ENCODE data around the gene FLNC.

FLNC gene

DNA sequence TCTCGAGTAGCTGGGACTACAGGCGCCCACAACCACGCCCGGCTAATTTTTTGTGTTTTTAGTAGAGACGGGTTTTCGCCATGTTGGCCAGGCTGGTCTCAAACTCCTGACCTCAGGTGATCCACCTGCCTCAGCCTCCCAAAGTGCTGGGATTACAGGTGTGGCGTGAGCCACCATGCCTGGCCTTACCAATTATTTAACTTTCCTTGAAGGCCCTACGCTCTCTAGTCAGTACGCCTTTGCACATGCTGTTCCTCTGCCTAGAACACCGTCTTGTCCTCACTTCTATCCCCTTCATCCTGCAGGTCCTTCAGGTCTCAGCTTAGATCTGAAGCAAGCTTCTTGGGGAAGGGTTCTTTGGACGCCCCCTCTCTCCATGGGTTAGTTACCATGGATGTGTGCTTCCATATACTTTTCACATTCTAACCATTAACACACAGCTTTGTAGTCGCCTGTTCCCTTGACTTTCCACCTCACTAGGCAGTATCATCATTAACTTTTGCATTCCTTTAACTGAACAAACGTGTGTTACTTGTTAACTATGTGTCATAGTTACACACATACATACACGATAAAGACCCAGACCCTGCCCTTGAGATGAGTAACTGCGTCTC lies 31.9 kb downstream of the FLNC start:
- Histone ChIP-seq H4K20me1 (ENCODE audit: insufficient read depth, low read length, poor library complexity, severe bottlenecking) (no peaks in the 10 kb centered on the region), H3K4me1 (ENCODE audit: insufficient read depth, low read length, poor library complexity, severe bottlenecking) (peaks cover 10% of the 10 kb centered on the region), H3K4me2 (ENCODE audit: low read depth, low read length, poor library complexity, severe bottlenecking) (peak overlapping the region; percentile 90), H3K9me2 (replicated peaks; ENCODE audit: low read depth, low read length) (no peaks in the 10 kb centered on the region), H3K4me3 (ENCODE audit: low read length, poor library complexity, severe bottlenecking) (peak overlapping the region; percentile 83), H3K79me2 (ENCODE audit: insufficient read depth, low read length) (peaks cover 24% of the 10 kb centered on the region), H3F3A (ENCODE audit: low read depth) (no peaks in the 10 kb centered on the region), H3K36me3 (ENCODE audit: insufficient read depth, low read length) (no peaks in the 10 kb centered on the region), H3K9me3 (ENCODE audit: insufficient read depth, low read depth, low read length) (no peaks in the 10 kb centered on the region), H2AFZ (ENCODE audit: low read length) (peak overlapping the region; percentile 98), H3K9ac (ENCODE audit: low read depth, low read length, poor library complexity, severe bottlenecking) (peak overlapping the region; percentile 68), H3K27me3 (ENCODE audit: insufficient read depth, low read length, poor library complexity, severe bottlenecking) (no peaks in the 10 kb centered on the region)
- no peak for TF ChIP-seq EZH2phosphoT487 (IDR thresholded peaks at IDR 0.05; ENCODE audit: borderline replicate concordance)

DNA sequence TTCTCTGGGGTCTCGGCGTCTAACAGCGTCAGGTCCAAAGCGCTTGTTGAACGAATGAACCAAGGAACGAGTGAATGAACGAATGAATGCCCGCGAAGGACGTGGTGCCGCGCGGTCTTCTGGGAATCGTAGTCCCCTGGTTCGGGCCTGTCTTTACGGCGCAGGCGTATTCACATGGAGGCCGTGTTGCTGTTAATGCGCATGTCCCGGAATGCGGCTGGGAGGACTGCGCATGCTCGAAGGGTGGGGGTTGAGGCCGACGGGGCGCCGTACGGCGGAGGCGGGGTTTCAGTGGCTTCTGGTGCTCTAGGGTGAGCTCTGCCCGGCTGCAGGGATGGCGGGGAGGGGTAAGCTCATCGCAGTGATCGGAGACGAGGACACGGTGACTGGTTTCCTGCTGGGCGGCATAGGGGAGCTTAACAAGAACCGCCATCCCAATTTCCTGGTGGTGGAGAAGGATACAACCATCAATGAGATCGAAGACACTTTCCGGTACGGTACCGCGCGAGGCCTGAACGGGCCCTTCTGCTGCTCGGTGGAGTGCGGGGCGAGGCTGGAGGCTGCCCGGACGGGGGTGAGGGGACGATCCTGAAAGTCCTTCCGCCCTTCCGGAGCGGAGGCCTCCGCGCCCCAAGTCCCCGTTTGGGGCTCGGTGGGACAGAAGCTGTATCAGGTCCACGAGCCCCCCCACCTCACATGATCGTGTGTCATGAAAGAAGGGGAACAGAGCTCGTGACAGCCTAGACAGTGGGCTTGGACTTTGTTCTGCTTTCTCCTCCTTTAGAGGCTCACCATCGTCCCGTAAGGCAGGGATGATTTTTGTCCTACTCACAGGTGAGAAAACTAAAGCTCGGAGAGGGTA lies 32.6 kb downstream of the FLNC start, which contains the start of gene ATP6V1F:
ATP6V1F (plus strand) TSS at position 286 of the 862 bp plus-strand sequence; CDS start at position 335, 49 bp downstream.
- peak within 1 kb of the TSS; percentile 98 for H2AFZ ChIP-seq (ENCODE audit: low read length)
- no peak for TF ChIP-seq EZH2phosphoT487 (IDR thresholded peaks at IDR 0.05; ENCODE audit: borderline replicate concordance)
- TF ChIP-seq, protein P1, sequence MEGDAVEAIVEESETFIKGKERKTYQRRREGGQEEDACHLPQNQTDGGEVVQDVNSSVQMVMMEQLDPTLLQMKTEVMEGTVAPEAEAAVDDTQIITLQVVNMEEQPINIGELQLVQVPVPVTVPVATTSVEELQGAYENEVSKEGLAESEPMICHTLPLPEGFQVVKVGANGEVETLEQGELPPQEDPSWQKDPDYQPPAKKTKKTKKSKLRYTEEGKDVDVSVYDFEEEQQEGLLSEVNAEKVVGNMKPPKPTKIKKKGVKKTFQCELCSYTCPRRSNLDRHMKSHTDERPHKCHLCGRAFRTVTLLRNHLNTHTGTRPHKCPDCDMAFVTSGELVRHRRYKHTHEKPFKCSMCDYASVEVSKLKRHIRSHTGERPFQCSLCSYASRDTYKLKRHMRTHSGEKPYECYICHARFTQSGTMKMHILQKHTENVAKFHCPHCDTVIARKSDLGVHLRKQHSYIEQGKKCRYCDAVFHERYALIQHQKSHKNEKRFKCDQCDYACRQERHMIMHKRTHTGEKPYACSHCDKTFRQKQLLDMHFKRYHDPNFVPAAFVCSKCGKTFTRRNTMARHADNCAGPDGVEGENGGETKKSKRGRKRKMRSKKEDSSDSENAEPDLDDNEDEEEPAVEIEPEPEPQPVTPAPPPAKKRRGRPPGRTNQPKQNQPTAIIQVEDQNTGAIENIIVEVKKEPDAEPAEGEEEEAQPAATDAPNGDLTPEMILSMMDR (conservative IDR thresholded peaks at IDR 0.05; ENCODE audit: low read length): no peak

DNA sequence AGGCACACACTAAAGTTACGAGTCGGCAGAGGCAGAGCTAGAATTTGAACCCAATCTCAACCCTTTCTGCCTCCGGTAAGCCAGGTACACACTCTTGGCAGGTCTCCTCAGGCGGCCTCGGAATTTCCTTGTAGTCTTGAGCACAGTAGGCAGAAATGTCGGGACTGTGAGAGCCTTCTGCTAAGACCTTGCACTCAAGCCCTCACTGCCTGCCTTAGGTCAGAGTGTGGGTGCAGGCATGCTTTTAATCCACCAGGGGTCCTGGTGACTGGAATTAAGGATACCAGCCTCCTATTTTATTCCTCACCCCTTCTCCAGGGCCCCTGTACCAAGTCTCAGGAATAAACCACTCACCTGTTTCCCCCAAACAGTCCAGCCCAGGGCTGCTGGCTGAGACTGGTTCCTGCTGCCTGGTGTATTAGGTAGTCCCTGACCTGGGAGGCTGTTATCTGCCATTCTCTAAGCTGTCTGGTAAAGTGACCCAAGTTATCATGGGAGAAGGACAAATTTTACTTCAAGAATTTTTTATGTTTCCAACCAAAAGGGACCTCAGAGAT lies 33.3 kb downstream of the FLNC start:
- Histone ChIP-seq H4K20me1 (ENCODE audit: insufficient read depth, low read length, poor library complexity, severe bottlenecking) (no peaks in the 10 kb centered on the region), H3K27me3 (ENCODE audit: insufficient read depth, low read length, poor library complexity, severe bottlenecking) (no peaks in the 10 kb centered on the region), H3K9ac (ENCODE audit: low read depth, low read length, poor library complexity, severe bottlenecking) (peak overlapping the region; percentile 86), H3K4me3 (ENCODE audit: low read length, poor library complexity, severe bottlenecking) (peak overlapping the region; percentile 83), H3K36me3 (ENCODE audit: insufficient read depth, low read length) (no peaks in the 10 kb centered on the region), H3K4me2 (ENCODE audit: low read depth, low read length, poor library complexity, severe bottlenecking) (peak overlapping the region; percentile 69), H3K79me2 (ENCODE audit: insufficient read depth, low read length) (peaks cover 24% of the 10 kb centered on the region), H2AFZ (ENCODE audit: low read length) (peak overlapping the region; percentile 81; the same call in 1 of the 2 replicates), H3K9me3 (ENCODE audit: insufficient read depth, low read depth, low read length) (no peaks in the 10 kb centered on the region), H3F3A (ENCODE audit: low read depth) (no peaks in the 10 kb centered on the region), H3K4me1 (ENCODE audit: insufficient read depth, low read length, poor library complexity, severe bottlenecking) (peaks cover 10% of the 10 kb centered on the region), H3K9me2 (replicated peaks; ENCODE audit: low read depth, low read length) (no peaks in the 10 kb centered on the region)
- TF ChIP-seq, protein P1 (conservative IDR thresholded peaks at IDR 0.05; ENCODE audit: low read length): peak; percentile 70
- TF ChIP-seq EZH2phosphoT487 (IDR thresholded peaks at IDR 0.05; ENCODE audit: borderline replicate concordance): no peak

More for the DNA sequence above, 32.6 kb downstream of the FLNC start, which contains the start of gene ATP6V1F:
- Histone ChIP-seq H3K4me1 (ENCODE audit: insufficient read depth, low read length, poor library complexity, severe bottlenecking) (peaks cover 10% of the 10 kb centered on the region), H3K27me3 (ENCODE audit: insufficient read depth, low read length, poor library complexity, severe bottlenecking) (no peaks in the 10 kb centered on the region), H3K36me3 (ENCODE audit: insufficient read depth, low read length) (no peaks in the 10 kb centered on the region), H3K9ac (ENCODE audit: low read depth, low read length, poor library complexity, severe bottlenecking) (peak within 1 kb of the TSS; percentile 86), H3F3A (ENCODE audit: low read depth) (no peaks in the 10 kb centered on the region), H3K4me2 (ENCODE audit: low read depth, low read length, poor library complexity, severe bottlenecking) (peak within 1 kb of the TSS; percentile 90), H3K9me2 (replicated peaks; ENCODE audit: low read depth, low read length) (no peaks in the 10 kb centered on the region), H4K20me1 (ENCODE audit: insufficient read depth, low read length, poor library complexity, severe bottlenecking) (no peaks in the 10 kb centered on the region), H3K4me3 (ENCODE audit: low read length, poor library complexity, severe bottlenecking) (peak within 1 kb of the TSS; percentile 83), H3K79me2 (ENCODE audit: insufficient read depth, low read length) (peaks cover 24% of the 10 kb centered on the region), H3K9me3 (ENCODE audit: insufficient read depth, low read depth, low read length) (no peaks in the 10 kb centered on the region)
